Left lung (tissue), 10 donors: ENCODE results near the gene CTDSP2. TPM values are rescaled to one million over a fixed set of nuclear protein-coding genes. Genes with fewer than 3 reads are reported as not detected.

Source experiments
- ATAC-seq: fragments of 200-7000 bp; cut with Tn5 transposase; one replicate; pipeline ENCODE4 v1.9.1; 2020; ENCODE audit warnings: moderate library complexity
- DNase-seq, 4 donors: peaks; one replicate each; pipeline ENCODE4 v3.0.0-alpha.2; 2013 to 2020
- H3K27ac ChIP-seq, 2 donors: fragments of 200-600 bp; sonication (generic) in 1 of 2; one replicate each; pipeline versions ENCODE4 v1.5.0 to v1.8.0; 2020 to 2021
- H3K27me3 ChIP-seq, 2 donors: fragments of 200-600 bp; sonication (generic) in 1 of 2; one replicate each; pipeline versions ENCODE4 v1.5.0 to v1.8.0; 2020 to 2021
- H3K36me3 ChIP-seq, 2 donors: fragments of 200-600 bp; sonication (generic) in 1 of 2; one replicate each; pipeline versions ENCODE4 v1.5.0 to v1.8.0; 2020 to 2021
- H3K4me1 ChIP-seq, 2 donors: fragments of 200-600 bp; one replicate each; pipeline ENCODE4 v1.8.0; 2021
- H3K4me3 ChIP-seq, 2 donors: fragments of 200-600 bp; sonication (generic) in 1 of 2; one replicate each; pipeline versions ENCODE4 v1.5.0 to v1.8.0; 2020 to 2021; ENCODE audit warnings: mild to moderate bottlenecking in 1 of 2
- H3K9me3 ChIP-seq, 2 donors: fragments of 200-600 bp; sonication (generic) in 1 of 2; one replicate each; pipeline versions ENCODE4 v1.5.0 to v1.8.0; 2020 to 2021
- CTCF ChIP-seq, 2 donors: fragments of 200-600 bp; sonication (generic) in 1 of 2; IDR thresholded peaks; one replicate each; pipeline versions ENCODE4 v1.5.0 to v1.8.0; 2021; ENCODE audit warnings: antibody characterized with exemption in 2 of 2
- intact Hi-C, 2 donors: fragments of 100-400 bp; cut with DNase I; formaldehyde crosslinking; loops; one replicate each; pipeline versions ENCODE4 v1.11.2 to v1.14.2; 2022
- polyA plus RNA-seq, 6 donors: library from polyadenylated mRNA; unstranded; fragments of 120-200 nt; gene quantifications; one replicate each; pipeline ENCODE4 v1.2.1, GENCODE V29; 2013; ENCODE audit not compliant: insufficient read length in 6 of 6
- total RNA-seq, 2 donors: library from RNA; stranded (reverse); fragmentation: NEBNext Ultra II Directional; extraction: Animal tissue kit (Norgen Biotek cat#: 25700); gene quantifications; one replicate each; pipeline ENCODE4 v1.2.1, GENCODE V29; 2021
- donor health status: DM: no; HTN: yes; CAD: no.
- donor health status: DM: no; HTN: no; CAD: no.

CTDSP2 gene
- total and polyA plus RNA-seq, 8 donors = 179 to 321 (median 283) TPM

- H3K9me3 ChIP-seq = no peaks in the 10 kb centered on the region
- no peak for TF ChIP-seq CTCF (IDR thresholded peaks at IDR 0.05)
- peaks cover 0 to 5% of the 10 kb centered on the region in 2 donors for H3K36me3 ChIP-seq
- no peak overlapping the region for H3K4me3 ChIP-seq
- DNase-seq = no peak
- H3K27ac ChIP-seq = no peak overlapping the region
- intact Hi-C loops = no loop called here
- H3K27me3 ChIP-seq = no peaks in the 10 kb centered on the region
- peaks cover 10 to 41% of the 10 kb centered on the region in 2 donors for H3K4me1 ChIP-seq
- ATAC-seq = no peak
Measured at GRCh38 chr12:57779736-57780135, 66.8 kb downstream of the CTDSP2 start.

- H3K36me3 ChIP-seq = peaks cover 0 to 5% of the 10 kb centered on the region in 2 donors
- no peak for TF ChIP-seq CTCF (IDR thresholded peaks at IDR 0.05)
- intact Hi-C loops = no loop called here
- no peaks in the 10 kb centered on the region for H3K27me3 ChIP-seq
- no peaks in the 10 kb centered on the region for H3K9me3 ChIP-seq
- H3K4me1 ChIP-seq = peaks cover 0 to 41% of the 10 kb centered on the region in 2 donors
- no peak overlapping the region for H3K4me3 ChIP-seq
- DNase-seq = no peak
- no peak for ATAC-seq
- no peak overlapping the region for H3K27ac ChIP-seq
Measured at GRCh38 chr12:57777911-57778310, 68.6 kb downstream of the CTDSP2 start.

DNA sequence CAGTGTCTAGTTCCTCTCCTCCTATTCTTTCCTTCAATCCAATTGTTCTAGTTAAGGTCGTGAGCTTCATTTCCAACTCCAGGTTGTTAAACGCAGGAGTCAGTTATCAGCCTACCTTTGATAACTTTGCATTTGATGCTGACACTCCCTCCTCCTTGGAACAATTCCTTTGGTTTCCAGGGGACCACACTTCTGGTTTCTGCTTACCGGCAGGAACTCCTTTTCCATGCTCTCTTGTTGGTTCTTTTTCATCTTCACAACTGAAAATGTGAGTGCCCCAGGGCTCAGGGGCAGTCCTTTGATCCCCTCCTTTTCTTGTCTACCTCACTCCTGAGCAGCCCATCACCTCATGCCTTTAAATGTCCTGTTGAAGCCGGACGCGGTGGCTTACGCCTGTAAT is 69.2 kb downstream of the CTDSP2 start:
- Histone ChIP-seq H3K36me3 (peaks cover 0 to 5% of the 10 kb centered on the region in 2 donors), H3K27me3 (no peaks in the 10 kb centered on the region), H3K9me3 (no peaks in the 10 kb centered on the region), H3K4me1 (peaks cover 0 to 44% of the 10 kb centered on the region in 2 donors), H3K4me3 (no peak overlapping the region), H3K27ac (no peak overlapping the region)
- ATAC-seq = no peak
- no peak for DNase-seq
- intact Hi-C loops = no loop called here
- no peak for TF ChIP-seq CTCF (IDR thresholded peaks at IDR 0.05)

- no peaks in the 10 kb centered on the region for H3K27me3 ChIP-seq
- no peak overlapping the region for H3K4me3 ChIP-seq
- peaks cover 0 to 5% of the 10 kb centered on the region in 2 donors for H3K36me3 ChIP-seq
- no peaks in the 10 kb centered on the region for H3K9me3 ChIP-seq
- H3K4me1 ChIP-seq = peaks cover 4 to 40% of the 10 kb centered on the region in 2 donors
- intact Hi-C loops = no loop called here
- no peak for ATAC-seq
- DNase-seq = no peak
- TF ChIP-seq CTCF (IDR thresholded peaks at IDR 0.05) = no peak
- H3K27ac ChIP-seq = no peak overlapping the region
Measured at GRCh38 chr12:57776247-57776587, 70.3 kb downstream of the CTDSP2 start.

DNA sequence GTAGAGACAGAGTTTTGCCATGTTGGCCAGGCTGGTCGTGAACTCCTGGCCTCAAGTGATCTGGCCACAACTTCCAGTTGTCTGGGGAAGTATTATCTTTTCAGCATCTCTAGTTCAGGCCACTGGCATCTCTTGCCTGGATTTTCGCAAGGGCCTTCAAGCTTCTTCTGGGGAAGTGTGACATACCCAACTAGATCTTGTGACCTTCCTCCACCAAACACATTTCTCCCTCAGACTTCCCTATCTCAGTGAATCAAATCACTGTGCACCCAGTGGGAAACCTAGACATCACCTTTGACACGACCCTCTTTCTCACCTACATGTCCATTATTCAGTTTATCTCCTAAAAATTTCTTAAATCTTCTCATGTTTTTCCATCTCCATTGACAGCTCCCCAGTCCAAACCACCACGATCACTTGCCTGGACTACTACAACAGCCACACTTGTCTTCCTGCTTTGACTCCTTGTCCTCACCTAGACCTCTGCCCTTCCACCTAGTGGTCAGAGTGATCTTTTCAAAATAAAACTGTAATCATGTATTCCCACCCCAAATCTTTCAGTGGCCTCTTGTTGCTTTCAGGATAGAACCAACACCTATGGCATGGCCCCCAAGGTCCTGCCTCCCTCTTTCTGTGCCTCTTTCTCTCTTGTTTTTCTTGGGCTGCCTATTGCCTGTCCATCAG is 70.8 kb downstream of the CTDSP2 start:
- no peak for ATAC-seq

More for the DNA sequence above, 70.8 kb downstream of the CTDSP2 start:
- peaks cover 0 to 3% of the 10 kb centered on the region in 2 donors for H3K36me3 ChIP-seq
- H3K4me1 ChIP-seq = peaks cover 5 to 40% of the 10 kb centered on the region in 2 donors
- intact Hi-C loops = no loop called here
- H3K4me3 ChIP-seq = no peak overlapping the region
- no peak overlapping the region for H3K27ac ChIP-seq
- no peak for DNase-seq
- no peak for TF ChIP-seq CTCF (IDR thresholded peaks at IDR 0.05)
- H3K27me3 ChIP-seq = no peaks in the 10 kb centered on the region
- no peaks in the 10 kb centered on the region for H3K9me3 ChIP-seq
